DMS114 treated with DMSO at 0.1 percent for 48 hours (cell line): ENCODE data around the gene DNAJC9.
"Not testable (repeated sequence)": the region's sequence is repeated elsewhere in the genome, so short reads cannot be mapped to it uniquely, and the experiment has no call there.

Source experiments
- DNase-seq: peaks from one replicate; lab custom pipeline; 2025; ENCODE audit not compliant: unreplicated experiment; lab: John Stamatoyannopoulos, UW

DNAJC9 gene, protein sequence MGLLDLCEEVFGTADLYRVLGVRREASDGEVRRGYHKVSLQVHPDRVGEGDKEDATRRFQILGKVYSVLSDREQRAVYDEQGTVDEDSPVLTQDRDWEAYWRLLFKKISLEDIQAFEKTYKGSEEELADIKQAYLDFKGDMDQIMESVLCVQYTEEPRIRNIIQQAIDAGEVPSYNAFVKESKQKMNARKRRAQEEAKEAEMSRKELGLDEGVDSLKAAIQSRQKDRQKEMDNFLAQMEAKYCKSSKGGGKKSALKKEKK

DNA sequence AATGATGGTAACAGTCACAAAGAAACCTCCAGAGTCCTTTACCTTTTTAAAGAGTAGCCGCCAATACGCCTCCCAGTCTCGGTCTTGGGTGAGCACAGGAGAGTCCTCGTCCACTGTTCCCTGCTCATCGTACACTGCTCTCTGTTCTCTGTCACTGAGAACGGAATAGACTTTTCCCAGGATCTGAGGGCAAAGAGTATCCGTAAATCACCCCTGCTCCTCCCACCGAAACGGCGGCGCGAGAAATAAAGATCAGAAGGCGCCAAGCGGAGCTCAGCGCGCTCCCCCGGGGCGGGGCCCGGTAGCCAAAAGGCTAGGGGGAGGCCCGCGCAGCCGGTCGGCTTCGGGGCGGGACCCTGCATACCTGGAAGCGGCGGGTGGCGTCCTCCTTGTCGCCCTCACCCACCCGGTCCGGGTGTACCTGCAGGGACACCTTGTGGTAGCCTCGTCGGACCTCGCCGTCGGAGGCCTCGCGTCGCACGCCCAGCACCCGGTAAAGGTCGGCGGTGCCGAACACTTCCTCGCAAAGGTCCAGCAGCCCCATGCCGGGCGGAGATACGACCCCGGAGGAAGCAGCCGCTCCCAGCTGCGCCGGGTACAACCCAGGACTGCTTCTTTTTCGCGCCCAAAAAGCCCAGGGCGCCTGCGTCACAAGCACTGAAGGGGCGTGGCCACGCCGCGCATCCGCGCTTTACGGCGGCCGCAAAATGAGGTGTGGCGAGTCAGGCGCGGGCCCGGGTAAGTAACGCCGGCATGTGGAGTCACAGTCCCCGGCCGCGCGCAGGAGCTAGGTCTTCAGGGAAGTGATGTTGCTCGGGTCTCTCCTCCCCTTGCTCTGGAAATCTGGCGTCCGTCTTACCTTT, at the start of gene DNAJC9:
TSS of gene DNAJC9 (minus strand) at position 610 of the 863 bp plus-strand sequence. CDS start at position 544, 66 bp downstream.
- peak; percentile 88 for DNase-seq

- no peak for DNase-seq
These were observed 46.4 kb upstream of the DNAJC9 start for GRCh38 chr10:73293461-73293860.

DNA sequence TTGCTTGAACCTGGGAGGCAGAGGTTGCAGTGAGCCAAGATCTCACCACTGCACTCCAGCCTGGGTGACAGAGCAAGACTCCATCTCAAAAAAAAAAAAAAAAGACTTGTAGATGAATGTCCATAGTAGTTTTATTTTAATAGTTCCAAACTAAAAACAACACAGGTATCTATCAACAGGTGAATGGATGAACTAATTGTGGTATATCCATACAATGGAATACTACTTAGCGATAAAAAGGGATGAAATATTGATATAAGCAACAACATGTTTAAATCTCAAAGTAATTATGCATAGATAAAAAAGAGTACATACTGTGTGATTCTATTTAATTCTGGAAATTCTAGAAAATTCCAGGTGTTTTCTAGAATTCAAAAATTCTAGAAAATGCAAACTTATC, 42.9 kb upstream of the DNAJC9 start:
- DNase-seq: no peak

DNA sequence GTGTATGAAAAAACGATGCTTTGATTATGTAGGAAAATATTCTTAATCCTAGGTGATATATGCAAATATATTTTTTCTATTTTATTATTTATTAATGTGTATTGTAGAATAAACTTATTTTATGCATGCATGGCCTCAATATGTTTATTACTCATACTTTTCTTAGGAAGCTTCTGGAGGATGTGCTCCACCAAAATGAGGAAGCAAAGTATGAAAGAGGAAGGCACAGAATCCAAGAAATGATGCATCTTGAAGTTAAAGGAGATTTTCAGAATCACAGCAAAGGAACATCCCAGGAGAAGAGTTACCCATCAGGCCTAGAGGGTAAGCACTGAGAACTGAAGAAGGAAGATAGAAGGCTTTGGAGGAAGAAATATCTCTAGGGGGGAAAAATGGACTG, 40.4 kb upstream of the DNAJC9 start:
- no peak for DNase-seq

DNA sequence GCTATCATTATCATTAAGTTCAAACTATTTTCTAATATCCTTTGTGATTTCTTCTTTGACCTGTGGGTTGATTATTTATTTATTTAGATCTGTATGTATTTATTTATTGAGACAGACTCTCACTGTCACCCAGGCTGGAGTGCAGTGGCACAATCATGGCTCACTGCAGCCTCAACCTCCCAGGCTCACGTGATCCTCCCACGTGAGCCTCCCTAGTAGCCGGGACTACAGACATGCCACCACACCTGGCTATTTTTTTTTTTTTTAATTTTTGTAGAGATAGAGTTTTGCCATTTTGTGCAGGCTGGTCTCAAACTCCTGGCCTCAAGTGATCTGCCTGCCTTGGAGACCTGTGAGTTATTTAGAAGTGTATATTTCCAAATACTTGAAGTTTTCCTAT, 34.0 kb upstream of the DNAJC9 start:
- DNase-seq: no peak

DNA sequence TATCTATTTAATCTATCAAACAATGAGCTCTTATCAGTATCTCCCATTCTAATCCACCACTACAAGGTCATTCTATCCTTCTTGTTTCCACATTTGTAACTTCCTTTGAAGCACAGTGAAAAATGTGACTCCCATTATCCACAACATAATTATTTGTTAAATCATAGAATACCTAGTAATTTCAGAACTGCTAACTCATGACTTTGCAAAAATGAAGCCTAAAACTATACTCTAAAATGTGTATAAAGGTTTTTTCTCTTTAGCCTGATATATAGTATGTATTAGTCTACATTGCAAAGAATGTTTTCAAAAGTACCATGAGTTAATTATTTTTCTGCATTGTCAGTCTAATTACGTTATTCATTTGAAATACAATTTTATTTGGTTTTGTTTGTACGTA, 17.4 kb upstream of the DNAJC9 start:
- DNase-seq: no peak

GRCh38 chr10:73263693-73264347, 16.8 kb upstream of the DNAJC9 start:
- DNase-seq: peak; percentile 47

- no peak for DNase-seq
These were observed 16.0 kb upstream of the DNAJC9 start for GRCh38 chr10:73262880-73263555.

DNA sequence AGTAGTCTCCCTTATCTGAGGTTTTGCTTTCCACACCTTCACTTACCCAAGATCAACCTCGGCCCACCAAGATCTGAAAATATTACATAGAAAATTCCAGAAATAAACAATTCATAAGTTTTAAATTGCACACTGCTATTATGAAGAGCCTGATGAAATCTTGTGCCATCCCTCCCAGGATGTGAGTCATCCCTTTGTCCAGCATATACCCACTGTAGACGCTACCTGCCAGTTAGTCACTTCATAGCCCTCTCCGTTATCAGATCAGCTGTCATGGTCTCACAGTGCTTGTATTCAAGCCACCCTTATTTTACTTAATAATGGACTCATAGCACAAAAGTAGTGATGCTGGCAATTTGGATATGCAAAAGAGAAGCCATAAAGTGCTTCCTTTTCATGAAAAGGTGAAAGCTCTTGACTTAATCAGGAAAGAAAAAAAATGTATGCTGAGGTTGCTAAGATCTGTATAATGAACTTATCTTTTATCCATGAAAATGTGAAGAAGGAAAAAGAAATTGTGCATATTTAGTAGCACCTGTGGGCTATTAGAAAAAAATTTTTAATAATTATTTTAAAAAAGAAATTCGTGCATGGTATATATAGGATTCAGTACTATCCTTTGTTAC, 15.2 kb upstream of the DNAJC9 start:
- no peak for DNase-seq

GRCh38 chr10:73261362-73261995, 14.4 kb upstream of the DNAJC9 start:
- DNase-seq: no peak

- not testable (repeated sequence) for DNase-seq
These were observed 11.6 kb upstream of the DNAJC9 start for GRCh38 chr10:73258612-73259011.

DNA sequence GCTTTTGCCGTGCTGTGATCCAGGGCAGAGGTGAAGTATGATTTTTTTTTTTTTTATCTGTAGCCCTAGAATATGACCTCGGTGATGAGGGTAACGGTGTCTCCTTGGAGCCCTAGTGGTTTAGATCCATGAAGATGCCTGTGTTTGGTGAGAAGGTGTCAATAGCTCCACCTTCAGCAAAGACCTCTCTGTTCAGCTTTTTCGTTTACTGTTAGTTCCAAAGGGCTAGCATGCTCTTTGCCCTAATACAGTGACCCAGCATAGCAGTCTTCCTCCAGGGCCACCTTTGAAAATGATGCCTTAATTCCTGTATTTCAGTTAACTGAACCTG, 6.1 kb upstream of the DNAJC9 start:
- no peak for DNase-seq

DNA sequence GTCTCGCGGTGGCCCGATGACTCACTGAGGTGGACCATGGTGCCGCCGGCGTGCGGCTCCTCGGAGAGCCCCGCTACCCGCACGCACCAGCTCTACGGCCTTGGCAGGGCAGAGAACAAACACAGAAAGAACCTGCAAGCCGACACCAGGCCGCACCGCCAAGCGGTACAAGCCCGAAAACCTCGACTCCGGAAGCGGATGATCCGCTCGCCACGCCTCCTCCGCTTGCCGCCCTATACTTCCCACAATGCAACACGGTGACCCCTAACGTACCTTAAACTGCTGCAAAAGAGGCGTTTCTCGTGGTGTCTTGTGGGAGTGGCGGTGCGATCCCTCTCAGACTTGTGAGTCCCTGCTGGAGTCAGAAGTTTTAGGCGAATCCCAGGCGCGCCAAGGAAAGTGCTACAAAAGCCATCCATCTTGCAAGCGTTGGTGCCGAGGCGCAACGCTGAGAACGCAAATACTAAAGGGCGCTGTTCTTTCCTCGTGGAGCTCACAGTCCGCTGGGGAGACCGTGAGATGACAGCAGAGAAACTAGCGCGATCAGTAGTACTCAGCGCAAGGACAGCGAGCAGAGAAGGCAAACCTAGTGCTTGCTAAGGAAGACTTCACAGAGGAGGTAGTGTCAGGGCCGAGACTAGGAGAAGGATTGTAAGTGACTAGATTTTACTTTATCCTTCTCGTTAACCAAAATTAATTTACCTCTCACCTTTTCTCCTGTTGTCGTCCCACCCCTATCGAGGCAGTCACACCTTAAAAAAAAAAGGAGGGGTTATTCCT, 5.6 kb upstream of the DNAJC9 start, which contains the start of gene MRPS16:
TSS of gene MRPS16 (minus strand) at position 200 of the 780 bp plus-strand sequence. CDS start at position 38, 162 bp downstream.
- DNase-seq: peak; percentile 97

- peak; percentile 28 for DNase-seq
These were observed 4.8 kb upstream of the DNAJC9 start for GRCh38 chr10:73251683-73252444.

GRCh38 chr10:73248259-73248724, 1.2 kb upstream of the DNAJC9 start:
- DNase-seq: no peak

- no peak for DNase-seq
These were observed 629 bp upstream of the DNAJC9 start for GRCh38 chr10:73247509-73248258.

DNA sequence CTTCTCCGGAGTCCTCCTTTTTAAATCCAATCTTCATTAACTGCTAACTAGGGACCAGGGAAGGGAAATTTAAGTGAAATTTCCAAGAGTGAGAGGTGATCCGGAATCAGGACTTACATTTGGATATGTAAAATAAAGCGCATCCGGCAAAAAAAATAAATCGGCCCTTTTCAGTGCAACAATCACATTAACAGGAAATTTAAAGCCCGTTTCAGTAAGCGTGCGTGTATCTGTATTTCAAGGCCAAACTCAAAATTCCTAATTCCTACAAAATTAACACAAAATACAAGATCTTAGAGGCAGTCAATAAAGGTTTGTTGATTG, 771 bp downstream of the DNAJC9 start:
- DNase-seq: no peak

GRCh38 chr10:73244866-73245477, 2.1 kb downstream of the DNAJC9 start:
- DNase-seq: no peak
